NCI-H524 treated with DMSO at 0.1 percent for 48 hours (cell line): ENCODE data around the gene NSD2.
"Not testable (repeated sequence)": the region's sequence is repeated elsewhere in the genome, so short reads cannot be mapped to it uniquely, and the experiment has no call there.

Experiments
- DNase-seq: peaks from one replicate; lab custom pipeline; 2025; lab: John Stamatoyannopoulos, UW

Gene NSD2

GRCh38 chr4:1985780-1986577, 114.8 kb downstream of the NSD2 start:
- DNase-seq: no peak

- no peak for DNase-seq
These were observed 115.5 kb downstream of the NSD2 start for GRCh38 chr4:1986578-1987210.

- no peak for DNase-seq
These were observed 116.1 kb downstream of the NSD2 start for GRCh38 chr4:1987296-1987695.

DNA sequence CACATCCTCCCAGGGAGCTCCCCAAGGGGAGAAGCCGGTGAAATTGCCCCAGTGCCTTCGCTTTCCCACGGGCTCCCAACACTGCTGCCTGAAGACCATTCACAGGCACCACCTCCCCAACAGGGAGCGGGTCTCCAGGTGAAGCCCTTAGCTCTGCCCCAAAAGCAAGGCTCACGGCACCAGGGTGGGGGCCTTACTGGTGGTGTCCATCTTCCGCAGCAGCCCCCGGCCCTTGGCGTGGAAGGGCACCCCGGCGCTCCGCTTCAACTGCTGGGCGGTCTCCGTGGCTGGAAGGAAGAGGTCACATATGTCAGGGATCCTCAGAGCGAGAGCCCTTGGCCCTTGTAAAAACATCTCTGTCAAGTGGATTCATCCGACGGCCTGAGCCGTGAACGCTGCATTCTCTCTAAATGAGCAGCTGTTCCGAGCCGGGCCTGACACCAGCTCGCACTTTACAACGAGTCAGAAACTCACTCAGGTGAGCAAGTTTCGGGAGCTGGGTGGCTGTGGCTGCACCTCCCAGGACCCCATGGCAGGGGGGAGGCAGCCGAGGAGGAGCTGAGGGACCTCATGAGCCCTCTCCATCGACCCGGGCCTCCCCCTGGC, 116.6 kb downstream of the NSD2 start:
- DNase-seq: no peak

DNA sequence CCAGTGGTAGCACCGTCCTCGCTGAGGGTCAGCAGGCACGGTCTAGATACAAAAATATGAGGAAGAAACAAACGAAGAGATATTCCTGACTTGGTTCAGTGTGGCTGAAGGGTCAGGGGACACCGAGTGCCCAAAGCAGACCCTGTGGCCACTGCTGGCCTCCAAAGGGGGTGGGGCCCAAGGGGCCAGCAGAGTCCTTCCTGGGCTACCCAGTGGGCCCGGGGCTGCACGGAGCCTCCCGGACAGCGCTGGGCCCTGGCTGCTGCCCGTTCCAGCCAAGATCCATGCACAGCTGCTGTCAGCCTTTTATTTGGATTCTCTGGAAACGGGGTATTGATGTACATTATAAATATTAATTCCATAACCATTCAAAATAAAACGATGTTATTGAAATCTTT, 117.1 kb downstream of the NSD2 start:
- DNase-seq: no peak

- no peak for DNase-seq
These were observed 118.5 kb downstream of the NSD2 start for GRCh38 chr4:1989533-1990347.

DNA sequence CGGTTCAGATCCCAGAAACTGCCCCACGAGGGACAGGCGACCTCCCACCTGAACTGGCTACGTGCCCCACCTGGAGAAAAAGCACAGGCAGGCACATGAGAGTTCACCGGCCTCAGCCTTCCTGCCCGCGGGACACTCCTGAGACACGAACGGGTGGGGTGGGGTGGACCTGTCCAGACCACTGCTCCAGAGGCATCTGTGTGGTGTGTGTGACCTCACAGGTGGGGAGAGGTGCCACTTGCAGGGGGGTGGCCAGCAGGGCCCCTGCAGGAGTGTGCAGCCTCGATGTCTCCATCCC, 119.1 kb downstream of the NSD2 start:
- DNase-seq: no peak

- DNase-seq: no peak
These were observed 119.5 kb downstream of the NSD2 start for GRCh38 chr4:1990676-1991075.

- DNase-seq: no peak
These were observed 119.9 kb downstream of the NSD2 start for GRCh38 chr4:1991087-1991486.

DNA sequence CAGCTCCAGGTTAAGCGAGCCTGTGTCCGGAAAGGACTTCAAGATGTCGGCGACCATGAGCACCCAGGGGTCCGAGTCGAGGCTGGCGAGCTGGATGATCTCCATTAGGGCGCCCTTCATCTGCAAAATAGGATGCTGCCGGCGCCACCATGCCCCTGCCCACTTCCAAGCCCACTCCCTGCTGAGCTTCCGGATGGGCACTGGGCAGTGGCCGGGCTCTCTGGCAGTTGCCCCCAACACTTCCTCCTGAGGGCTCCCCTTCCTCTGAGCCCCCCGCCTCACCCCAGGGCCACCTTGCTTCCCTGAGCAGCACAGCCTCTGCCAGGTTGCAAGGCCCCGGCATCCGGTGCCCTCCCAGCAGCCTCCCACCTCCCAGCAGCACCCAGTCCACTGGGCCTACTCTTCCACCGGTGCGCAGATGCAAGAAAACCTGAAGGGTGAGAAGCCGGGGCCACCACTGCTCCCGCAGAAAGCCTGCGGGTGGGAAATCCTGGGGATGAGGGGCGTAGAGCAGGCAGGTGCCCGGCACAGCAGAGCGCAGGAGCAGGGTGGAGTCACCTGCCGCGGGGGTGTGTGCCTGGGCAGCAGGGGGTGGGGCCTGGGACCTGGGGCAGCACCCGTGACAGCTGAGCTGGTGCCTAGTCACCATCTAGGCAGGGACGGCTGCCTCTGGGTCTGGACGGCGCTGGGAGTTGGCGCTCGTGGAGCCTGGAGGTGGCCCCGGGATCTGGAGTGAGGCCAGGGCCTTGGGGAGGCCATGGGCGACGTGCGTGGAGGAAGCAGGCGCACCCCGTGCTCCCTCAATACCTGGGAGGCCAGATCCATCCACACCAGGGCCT, 120.6 kb downstream of the NSD2 start:
- no peak for DNase-seq

DNA sequence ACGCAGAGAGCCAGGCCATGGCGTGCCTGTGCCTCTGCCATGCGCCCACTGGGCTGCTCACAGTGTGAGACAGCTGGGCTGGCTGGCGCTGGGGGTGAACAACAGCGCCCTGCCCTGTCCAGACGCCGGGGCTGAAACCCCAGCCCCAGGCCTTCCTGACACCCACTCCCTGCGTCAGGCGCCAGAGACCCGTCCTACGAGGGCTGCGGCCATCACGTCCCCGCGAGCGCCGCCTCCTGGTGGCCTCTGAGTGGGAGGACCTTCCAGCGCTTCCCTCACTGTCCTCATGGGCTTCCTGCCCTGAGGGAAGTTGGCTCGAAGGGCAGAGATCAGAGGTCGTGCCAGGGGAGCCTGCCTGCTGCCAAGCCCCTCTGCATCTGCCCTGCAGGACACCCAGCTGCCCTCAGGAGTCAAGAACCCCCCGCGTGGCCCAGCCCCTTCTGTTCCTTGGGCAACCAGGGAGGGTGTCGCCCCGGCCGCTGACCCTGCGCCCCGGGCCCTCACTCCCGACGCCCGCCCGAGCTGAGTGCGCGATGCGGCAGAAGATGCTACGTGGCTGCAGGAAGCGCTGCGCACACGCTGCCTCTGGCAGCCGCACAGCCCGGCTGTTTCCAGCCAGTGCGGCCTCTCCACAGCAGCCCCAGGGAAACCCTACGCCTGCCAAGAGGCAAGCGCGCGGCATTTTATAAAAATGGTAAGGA, 121.4 kb downstream of the NSD2 start:
- DNase-seq: no peak

GRCh38 chr4:1993169-1993516, 122.0 kb downstream of the NSD2 start:
- DNase-seq: no peak

DNA sequence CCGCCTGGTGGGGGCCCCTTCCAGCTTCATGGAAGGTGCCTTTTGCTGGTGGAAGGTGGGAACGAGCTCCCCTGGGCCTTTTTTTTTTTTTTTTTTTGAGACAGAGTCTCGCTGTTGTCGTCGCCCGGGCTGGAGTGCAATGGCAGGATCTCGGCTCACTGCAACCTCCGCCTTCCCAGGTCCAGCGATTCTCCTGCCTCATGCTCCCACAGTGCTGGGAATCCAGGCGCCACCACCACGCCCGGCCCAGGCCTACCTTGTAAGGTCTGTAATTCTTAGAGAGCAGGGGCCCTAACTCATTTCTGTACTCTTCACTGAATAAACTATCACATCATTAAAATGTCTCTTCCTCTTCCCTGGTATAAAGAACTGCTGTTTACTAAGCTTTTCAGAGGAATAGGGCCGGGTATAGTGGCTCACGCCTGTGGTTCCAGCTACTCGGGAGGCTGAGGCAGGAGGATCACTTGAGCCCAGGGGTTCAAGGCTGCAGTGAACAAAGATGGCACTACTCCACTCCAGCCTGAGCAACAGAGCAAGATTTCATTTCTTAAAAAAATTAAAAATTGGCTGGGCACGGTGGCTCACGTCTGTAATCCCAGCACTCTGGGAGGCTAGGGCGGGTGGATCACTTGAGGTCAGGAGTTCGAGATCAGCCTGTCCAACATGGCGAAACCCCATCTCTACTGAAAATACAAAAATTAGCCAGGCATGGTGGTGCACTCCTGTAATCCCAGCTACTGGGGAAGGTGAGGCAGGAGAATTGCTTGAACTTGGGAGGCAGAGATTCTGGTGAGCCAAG, 122.7 kb downstream of the NSD2 start:
- not testable (repeated sequence) for DNase-seq

- DNase-seq: no peak
These were observed 123.7 kb downstream of the NSD2 start for GRCh38 chr4:1994938-1995337.

DNA sequence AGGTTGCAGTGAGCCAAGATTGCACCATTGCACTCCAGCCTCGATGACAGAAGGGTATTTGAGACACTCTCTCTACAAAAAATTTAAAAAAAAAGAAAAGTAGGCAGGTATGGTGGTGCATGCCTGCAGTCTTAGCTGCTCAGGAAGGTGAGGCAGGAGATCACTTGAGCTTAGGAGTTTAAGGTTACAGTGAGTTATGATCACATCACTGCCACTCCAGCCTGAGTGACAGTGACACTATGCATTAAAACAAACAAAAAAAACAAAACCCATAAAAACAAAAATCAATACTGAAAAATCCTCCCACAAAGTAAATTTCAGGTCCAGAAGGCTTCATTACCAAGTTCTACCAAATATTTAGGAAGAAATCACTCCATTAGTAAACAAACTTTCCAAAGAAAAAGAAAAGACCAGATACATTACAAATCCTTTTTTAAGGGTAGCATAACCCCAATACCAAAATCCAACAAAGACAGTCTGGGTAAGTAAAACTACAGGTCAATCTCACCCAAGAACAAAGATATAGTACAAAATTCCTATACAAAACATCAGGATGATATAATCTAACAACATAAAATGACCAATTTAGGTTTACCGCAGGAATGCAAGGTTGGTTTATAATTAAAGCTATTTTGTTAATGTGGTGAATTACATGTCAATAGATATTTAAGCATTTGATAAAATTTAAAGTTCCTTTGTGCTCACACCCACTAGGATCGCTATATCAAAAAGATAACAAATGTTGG, 125.8 kb downstream of the NSD2 start:
- no peak for DNase-seq

DNA sequence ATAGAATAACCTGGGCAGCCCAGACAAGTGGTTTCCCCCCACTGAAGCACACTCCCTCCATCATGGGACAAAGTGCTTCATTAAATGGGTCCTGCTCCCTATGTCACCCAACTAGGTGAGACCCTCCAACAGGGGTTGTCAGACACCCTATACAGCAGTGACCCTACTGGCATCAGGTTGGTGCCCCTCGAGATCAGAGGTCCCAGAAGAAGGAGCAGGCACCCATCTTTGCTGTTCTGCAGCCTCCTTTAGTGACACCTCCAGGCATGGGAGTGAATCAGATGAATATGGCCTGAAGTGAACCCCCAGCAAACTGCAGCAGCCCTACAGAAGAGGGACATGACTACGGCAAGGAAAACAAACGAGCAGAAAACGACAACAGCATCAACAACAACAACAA, 126.5 kb downstream of the NSD2 start:
- no peak for DNase-seq

- no peak for DNase-seq
These were observed 127.1 kb downstream of the NSD2 start for GRCh38 chr4:1998296-1998695.

GRCh38 chr4:1999308-1999707, 128.1 kb downstream of the NSD2 start:
- DNase-seq: not testable (repeated sequence)

DNA sequence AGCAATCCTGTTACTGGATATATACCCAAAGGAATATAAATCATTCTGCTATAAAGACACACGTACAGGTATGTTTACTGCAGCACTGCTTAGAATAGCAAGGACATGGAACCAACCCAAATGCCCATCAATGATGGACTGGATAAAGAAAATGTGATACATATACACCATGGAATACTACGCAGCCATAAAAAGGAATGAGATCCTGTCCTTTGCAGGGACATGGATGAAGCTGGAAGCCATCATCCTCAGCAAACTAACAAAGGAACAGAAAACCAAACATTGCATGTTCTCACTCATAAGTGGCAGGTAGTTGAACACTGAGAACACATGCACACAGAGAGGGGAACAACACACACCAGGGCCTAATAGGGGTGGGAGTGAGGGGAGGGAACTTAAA, 132.2 kb downstream of the NSD2 start:
- not testable (repeated sequence) for DNase-seq

DNA sequence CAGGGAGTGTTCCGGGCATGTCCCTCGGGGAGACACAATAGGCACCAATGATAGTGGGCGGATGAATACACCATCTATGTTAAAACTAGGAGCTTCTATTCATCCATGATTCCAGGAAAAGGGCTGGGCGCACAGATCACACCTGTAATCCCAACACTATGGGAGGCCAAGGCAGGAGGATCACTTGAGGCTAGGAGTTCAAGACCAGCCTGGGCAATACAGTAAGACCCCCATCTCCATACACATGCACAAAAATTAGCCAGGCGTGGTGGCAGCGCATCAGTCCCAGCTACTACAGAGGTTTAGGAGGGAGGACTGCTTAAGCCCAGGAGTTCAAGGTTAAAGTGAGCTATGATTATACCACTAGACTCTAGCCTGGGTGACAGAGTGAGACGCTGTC, 135.2 kb downstream of the NSD2 start:
- DNase-seq: no peak
